ENCODE measurements around the gene FAM13A. TPM values are rescaled to one million over a fixed set of nuclear protein-coding genes. Genes with fewer than 3 reads are reported as not detected.
"Not testable (repeated sequence)": the region's sequence is repeated elsewhere in the genome, so short reads cannot be mapped to it uniquely, and the experiment has no call there.

Gene FAM13A
- polyA plus RNA-seq, 1 donor, result 33.5 TPM

DNA sequence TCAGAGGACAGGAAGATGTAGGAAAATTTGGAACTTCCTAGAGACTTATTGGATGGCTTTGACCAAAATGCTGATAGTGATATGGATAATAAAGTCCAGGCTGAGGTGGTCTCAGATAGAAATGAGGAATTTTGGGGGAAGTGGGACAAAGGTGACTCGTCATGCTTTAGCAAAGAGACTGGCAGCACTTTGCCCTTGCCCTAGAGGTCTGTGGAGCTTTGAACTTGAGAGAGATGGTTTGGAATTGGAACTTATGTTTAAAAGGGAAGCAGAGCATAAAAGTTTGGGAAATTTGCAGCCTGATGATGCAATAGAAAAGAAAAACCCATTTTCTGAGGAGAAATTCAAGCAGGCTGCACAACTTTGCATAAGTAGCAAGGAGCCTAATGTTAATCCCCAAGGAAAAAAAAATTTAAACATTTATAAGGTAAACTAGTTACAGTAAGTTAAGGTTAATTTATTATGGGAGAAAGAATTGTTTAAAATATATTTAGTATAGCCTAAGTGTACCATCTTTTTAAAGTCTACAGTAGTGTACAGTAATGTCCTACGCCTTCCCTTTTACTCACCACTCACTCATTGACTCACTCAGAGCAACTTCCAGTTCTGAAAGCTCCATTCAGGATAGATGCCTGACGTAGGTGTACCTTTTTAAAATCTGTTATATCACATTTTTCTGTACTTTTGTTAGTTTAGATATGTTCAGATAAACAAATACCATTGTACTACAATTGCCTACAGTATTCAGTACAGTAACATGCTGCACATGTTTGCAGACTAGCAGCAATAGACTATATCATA, 101.2 kb downstream of the FAM13A start:
- no peak for DNase-seq

DNA sequence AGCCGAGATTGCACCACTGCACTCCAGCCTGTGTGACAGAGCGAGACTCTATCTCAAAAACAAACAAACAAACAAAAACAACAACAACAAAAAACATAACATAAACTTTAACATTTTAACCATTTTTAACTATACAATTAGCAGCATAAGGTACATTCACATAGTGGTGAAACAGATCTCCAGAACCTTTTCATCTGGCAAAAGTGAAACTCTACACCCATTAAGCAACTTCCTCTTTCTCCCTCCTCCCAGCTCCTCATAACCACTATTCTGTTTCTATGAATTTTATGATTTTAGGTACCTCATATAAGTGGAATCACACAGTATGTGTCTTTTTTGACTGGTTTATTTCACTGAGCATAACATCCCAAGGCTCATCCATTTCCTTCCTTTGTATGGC, 103.6 kb downstream of the FAM13A start:
- no peak for DNase-seq

DNA sequence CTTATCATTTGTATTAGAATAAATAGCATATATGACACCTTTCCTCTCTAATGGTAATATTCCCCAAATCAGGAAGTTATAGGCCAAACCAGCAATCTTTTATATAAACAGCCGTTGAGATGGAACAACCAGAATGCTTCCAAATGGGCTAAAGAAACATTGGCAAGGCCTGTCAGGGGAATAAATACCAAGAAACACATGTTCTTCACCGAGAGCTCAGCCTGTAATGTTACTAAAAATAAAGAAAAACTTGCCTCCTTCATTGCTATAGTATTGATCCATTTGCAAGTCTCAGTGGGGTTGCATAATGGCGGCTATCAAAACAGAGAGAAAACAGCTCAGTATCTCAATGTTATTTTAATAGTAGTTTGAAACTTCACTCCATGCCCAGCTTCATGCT, 104.9 kb downstream of the FAM13A start:
- no peak for DNase-seq

DNA sequence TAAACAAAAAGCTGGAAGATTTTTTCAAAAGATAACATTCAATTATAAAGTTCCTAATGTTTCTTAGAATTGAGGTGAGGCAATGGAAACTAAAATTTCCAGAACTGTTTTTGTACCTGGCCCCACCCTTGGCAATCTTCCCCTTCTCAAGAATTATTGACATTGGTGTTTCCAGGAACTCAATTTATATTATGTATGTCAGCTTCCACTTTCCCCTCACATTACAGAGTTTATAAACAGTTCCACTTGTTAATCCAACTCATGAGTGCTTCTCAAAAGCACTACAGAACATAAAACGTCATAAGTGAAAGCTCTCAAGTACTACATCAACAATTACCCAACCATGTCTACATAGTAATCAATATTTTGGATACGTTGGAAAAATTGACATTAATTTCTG, 107.4 kb downstream of the FAM13A start:
- DNase-seq, result no peak

DNA sequence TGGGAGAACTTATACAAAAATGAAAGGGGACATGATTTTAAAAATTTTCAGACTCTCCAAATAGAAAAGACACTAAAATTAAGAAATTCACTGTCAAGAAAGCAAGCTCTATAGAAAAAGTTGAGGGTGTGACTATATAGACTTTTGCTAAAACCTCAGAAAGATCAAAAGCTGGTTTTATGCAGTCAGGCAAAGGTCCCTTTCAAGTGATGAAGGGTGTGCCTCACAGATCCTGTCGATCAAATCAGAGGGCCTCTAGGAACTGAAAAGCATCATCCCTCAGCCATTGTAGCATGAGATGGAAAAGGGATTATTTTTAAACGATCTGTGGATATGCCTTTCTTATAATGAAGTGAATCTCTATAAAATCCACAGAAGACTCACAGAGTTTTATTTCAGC, 116.5 kb downstream of the FAM13A start:
- no peak for DNase-seq

DNA sequence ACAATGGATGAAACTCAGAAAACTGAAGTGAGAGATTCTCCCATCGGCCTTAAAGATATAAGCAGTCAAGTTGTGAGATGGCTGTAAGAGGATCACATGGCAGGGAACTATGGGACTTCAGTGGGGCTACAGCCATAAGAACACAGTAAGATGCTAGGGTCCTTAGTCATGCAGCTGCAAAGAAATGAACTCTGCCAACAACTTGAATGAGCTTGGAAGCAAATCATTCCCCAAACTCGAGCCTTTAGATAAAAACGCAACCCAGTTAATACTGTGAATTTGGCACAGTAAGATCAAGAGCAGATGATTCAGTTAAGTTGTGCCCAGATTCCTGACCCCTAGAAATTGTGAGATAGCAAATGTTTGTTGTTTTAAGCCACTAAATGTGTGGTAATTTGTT, 117.3 kb downstream of the FAM13A start:
- DNase-seq, result no peak

DNA sequence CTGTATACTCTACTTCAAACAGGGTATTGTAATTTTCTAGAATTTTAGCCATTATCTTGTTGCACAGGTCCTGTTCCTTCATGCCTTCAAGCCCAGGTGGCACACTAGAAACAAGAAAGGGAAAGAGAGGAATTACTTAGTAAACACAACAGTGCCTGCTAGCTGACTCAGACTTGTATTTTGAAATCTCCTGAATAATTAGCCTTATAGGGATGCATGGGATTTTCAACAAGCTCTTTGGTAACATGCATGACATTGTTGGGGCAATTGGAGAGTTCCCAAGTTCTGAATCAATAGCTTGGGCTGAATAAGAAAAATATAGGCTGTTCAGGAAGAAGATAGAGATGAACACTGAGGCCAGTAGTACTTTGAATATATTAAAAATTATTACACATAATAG, 118.8 kb downstream of the FAM13A start:
- no peak for DNase-seq

DNA sequence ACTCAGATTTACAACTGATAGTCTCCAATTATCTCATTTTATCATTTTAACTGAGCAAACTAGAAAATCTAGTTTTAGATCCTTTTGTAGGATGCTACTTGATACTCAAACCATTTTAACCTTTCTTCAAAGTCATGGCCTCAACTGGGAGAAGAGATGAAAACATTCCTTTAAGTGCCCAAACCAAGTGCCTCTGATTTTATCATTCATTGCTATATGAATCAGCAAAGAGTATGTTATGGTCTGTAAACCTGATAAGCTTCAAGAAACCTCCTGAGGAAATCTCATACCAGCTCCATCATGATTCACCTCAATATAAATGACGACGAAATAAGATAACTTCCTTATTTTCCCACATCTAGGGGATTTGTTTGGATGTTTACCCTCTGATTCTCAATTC, 119.9 kb downstream of the FAM13A start:
- DNase-seq, result no peak

DNA sequence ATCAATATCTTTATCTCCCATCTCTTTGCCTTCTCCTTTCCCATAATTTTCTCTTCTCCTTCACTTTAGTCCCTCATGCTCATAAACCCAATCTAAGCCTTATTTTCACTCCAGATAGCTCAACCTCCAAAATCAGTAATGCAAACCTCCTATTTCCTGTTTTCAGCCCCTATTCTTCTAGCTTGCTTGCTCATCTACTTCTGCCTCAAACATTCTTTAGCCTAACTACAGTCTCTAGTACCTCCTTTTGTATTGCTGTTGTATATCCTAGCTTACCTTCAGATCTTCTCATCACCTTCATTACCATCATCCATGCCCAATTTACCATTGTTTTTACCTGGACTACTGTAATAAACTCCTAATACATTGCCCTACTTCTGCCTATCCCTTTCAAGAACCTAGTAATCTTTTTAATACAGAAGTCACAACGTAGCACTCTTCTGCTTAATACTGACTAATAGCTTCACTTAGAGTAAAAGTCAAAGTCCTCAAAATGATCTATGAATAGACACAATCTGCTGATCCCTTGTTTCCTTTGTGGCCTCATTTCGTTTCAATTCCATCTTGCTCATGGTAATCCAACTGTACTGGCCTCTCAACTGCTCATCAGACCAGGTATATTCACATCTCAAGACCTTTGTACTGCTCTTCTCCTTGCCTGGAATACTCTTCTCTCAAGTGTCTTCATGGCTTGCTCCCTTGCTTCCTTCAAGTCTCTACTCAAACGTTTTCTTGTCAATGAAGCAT, 123.4 kb downstream of the FAM13A start:
- no peak for DNase-seq

DNA sequence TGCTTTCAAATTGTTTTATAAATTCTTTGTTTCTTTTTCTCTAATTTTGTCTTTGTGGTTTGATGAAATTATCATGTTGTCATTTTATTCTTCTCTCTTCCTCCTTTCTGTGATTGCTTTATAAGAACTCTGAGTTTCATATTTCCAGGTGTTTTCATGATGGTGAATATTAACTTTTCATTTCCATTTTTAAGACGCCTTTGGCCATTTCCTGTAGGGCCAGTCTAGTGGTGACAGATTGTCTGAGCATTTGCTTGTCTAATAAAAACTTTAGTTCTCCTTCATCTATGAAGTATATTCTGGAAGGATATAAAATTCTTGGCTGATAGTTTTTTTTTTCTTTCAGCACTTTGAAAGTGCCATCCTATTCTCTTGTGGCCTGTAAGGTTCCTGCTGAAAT, 128.1 kb downstream of the FAM13A start:
- DNase-seq, result no peak

DNA sequence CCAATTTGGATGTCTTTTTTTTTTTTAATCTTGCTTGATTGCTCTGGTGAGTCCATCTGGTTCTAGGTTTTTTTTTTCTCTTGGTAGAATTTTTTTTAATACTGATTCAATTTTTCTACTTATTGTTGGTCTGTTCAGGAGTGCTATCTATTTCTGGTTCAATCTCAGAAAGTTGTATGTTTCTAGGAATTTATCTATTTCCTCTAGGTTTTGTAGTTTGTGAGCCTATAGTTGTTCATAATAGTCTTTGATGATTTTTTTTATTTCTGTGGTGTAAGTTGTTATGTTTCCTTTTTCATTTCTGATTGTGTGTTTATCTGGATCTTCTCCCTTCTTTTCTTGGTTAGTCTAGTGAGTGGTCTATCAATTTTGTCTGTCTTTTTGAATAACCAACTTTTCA, 129.6 kb downstream of the FAM13A start:
- DNase-seq, result no peak

DNA sequence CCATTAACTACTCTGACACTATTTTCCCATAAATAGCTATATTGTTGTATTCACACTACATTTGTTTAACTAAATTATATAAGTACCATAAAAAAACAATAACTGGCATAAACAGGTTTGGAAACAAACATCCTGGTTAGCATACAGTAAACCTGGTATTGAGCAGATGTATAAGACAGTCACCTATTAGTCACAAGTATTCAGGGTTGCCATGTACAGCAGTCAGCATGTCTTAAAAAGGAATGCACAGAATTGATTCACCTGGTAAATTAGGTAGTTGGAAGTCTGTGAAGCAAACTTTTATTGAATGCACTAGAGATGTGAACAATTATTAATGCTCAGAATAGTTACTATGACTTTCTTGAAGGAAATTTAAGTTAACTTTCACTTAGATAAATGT, 137.9 kb downstream of the FAM13A start:
- no peak for DNase-seq

DNA sequence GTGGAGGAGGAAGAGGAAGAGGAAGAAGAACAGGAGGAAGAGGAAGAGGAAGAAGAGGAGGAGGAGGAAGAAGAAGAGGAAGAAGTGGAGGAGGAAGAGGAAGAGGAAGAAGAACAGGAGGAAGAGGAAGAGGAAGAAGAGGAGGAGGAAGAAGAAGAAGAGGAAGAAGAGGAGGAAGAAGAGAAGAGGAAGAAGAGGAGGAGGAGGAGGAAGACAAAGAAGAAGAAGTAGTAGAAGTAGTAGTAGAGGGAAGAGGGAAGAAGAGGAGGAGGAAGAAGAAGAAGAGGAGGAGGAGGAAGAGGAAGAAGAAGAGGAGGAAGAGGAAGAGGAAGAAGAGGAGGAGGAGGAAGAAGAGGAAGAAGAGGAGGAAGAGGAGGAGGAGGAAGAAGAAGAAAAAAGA, 143.8 kb downstream of the FAM13A start:
- DNase-seq, result not testable (repeated sequence)

DNA sequence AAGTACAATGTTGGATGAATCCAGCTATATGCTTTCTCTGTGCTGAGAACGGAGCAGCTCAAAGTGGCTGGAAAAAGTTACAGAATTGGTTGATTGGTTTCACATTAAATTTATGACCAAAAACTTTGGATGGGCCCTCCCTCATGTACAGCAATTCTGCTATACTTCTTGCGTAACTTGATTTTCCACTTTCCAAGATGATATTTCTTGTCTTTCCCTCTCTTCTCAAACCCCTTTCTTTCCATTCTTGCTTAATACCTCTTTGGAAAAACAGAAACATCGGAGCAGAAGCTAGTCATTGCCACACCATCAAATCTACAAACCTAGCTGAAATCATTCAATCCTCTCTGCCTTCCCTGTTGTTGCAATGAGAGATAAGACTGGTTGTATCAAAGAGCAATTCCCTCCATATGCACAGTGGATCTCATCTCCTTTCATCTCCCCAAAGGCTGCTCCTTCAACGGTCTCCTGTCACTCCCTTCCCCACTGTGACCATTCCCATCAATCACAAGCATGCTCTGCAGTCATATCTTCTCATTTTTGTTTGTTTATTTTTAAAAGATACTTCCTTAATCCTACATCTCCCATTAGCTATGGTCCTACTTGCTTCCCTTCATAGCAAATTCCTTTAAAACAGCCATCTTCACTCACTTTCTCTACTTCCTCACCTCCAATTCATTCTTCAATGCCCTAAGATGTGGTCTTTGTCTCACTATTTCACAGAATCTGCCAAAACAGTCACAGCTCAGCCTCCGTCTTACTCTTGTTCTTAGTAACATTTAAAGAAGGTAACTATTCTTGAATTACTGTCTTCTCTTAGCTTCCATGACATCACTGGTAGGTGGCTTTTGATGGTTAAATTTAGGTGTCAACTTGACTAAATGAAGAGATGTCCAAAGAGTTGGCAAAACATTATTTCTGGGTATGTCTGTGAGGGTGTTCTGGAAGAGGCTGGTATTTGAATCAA, 145.5 kb downstream of the FAM13A start:
- DNase-seq, result no peak

DNA sequence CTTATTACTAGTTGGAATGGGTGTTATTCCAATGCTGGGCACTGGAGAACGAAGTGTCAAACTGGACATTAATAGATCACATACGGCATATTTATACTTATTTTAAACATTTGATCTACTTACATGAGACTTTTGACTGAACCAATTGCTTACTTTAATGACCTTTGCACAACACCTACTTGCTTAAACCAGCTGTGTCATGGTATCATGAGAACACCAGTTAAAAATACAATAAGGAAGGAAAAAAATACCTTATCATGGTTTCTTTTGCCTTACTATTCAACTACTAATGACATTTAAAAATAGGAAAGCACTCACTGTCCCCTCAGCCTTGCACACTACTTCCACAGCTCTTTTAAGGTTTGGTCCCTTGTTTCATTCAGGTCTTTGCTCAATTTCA, 146.9 kb downstream of the FAM13A start:
- DNase-seq, result no peak

DNA sequence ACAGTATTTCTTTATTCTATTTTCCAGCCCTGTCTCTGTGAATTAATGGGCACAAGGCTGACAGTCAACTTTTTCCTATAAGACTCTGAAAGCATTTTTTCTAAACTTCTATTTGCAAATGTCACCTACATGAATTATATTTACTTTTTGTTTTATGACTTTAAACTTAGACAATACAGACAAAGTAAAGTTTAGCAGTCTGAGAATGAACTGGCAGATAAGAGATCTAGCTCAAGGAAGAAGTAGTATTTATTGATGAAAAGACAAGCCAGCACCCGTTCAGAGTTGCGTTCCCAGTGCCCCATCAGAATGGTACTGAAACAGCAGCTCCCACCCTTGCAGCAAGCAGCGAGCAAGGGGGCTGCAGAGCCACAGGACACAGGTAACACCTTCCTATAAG, 148.5 kb downstream of the FAM13A start:
- no peak for DNase-seq

DNA sequence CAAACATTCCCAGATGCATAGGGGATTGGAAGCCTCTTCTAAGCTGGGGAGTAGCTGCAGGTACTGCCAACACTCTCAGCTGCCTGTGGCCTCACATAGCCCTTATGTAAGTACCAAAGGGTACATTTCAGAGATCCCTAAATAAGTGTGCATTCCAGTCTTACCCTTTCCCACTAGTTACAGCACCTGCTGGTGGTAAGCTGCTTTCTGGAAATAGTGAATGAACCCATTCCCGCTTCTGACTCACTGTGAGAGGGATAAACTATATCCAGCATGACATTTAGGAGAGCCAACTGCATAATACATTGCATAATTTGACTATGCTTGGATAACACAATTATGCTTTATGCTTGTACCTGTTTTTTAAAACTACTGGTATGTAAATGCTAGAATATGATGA, 149.0 kb downstream of the FAM13A start:
- DNase-seq, result no peak

DNA sequence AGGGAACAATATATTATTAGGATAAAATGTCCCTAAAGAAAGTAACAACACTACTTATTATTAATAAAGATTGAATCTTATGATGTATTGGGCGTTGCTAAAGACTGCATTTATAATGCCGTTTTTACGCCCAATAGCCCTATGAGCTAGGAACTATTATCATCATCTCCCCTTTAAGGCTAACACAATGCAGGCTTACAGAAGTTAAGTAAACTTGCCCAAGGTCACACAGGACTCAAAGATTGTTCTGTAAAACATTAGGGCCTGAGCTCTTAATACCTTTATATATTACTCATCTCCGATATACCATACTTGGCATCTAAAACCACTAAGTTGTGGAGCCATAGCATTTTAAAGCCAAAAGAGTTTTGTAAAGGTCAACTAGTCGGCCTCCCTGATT, 149.5 kb downstream of the FAM13A start:
- DNase-seq, result no peak

DNA sequence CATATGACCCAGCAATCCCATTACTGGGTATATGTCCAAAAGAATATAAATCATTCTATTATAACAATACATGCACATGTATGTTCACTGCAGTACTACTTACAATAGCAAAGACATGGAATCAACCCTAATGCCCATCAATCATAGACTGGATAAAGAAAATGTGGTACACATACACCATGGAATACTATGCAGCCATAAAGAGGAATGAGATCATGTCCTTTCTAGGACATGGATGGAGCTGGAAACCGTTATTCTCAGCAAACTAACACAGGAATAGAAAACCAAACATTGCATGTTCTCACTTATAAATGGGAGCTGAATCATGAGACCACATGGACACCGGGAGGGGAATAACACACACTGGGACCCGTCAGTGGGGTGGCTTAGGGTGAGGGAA, 152.7 kb downstream of the FAM13A start:
- not testable (repeated sequence) for DNase-seq

DNA sequence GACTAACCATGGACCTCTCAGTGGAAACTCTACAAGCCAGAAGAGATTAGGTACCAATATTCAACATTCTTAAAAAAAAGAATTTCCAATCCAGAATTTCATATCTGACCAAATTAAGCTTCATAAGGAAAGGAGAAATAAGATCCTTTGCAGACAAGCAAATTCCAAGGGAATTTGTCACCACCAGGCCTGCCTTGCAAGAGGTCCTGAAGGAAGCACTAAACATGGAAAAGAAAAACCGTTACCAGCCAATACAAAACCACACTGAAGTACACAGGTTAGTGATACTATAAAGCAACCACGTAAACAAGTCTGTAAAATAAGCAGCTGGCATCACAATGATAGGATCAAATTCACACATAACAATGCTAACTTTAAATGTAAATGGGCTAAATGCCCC, 156.6 kb downstream of the FAM13A start:
- DNase-seq, result no peak

DNA sequence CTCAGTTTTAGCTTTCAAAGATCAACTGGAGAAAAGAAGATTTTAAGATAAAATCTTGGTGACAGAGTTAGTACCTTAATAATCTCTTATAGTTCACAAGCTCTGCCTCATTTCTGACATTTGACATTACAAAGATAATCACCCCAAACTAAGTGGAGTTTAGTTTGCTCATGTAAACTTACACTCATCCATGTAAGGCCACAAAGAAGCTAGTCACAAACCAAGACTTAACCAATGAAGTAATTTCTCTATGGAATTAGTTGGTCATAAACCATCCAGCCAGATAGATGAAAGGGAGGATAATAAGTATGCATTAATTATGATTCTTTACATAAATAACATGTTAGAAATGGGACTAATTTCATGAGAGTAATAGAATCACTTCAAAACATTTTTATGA, 159.2 kb downstream of the FAM13A start:
- DNase-seq, result no peak

DNA sequence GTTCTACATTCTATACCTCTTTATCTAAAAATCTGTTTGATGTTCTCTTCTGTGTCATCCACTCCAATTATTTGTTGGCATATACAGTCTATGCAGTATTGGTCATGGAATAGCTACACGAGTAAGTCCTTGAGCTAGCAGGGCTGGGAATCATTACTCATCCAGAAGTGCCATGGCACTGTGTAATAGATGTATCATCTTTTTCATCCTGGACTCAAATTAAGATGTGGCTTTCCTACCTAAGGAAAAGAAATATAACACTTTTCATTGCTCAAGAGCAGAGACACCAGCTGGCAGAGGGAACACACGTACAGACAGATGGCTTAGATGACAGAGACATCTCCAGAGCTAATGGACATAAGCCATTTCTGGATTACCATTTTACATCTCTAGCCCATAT, 159.8 kb downstream of the FAM13A start:
- no peak for DNase-seq

DNA sequence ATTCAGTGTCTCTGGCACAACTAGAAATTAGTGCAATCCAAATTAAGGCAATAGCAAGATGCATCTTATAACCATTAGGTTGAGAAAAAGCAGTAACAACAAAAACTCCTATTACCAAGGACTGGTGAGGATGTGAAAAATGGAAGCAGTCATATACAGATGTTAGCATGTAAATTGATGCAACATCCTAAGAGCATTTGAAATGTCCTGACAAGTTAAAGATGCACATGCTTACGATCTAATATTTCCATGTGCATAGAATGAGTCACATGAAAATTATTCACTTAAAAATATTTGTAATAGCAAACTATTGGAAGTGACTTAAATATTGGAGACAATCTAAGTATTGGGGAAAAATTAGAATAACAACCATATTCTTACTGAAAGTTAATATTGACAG, 163.0 kb downstream of the FAM13A start:
- DNase-seq, result no peak

All from hindlimb muscle (tissue), 1 donor.